CD14-positive monocyte (primary cell): ENCODE results near the gene ELMO1. TPM values are rescaled to one million over a fixed set of nuclear protein-coding genes. Genes with fewer than 3 reads are reported as not detected.
A peak's percentile ranks its signal among the peaks of the same experiment; 100 is the strongest.

Experiments
- DNase-seq, 3 donors: peaks; one replicate each; pipeline ENCODE4 v3.0.0-alpha.2; 2011 to 2022
- H2AFZ ChIP-seq: 2 replicates; pipeline ENCODE4 v1.6.0; 2012; ENCODE audit warnings: mild to moderate bottlenecking, low read depth, low read length, inconsistent platforms; ENCODE audit not compliant: insufficient read depth, poor library complexity, severe bottlenecking
- H3K27ac ChIP-seq, 2 donors: 1 replicate in 1 of 2; 2 replicates in 1 of 2; pipeline ENCODE4 v1.5.1; 2012 to 2013; ENCODE audit warnings: low read length in 2 of 2, control low read depth in 1 of 2, inconsistent platforms in 1 of 2, low read depth in 1 of 2, mild to moderate bottlenecking in 1 of 2
- H3K27me3 ChIP-seq, 2 donors: one replicate each; pipeline versions ENCODE4 v1.6.0 to v1.6.1; 2011 to 2013; ENCODE audit warnings: low read length in 2 of 2; ENCODE audit not compliant: control insufficient read depth in 2 of 2, insufficient read depth in 2 of 2
- H3K36me3 ChIP-seq, 2 donors: replicated peaks in 1 of 2; 1 replicate in 1 of 2; 2 replicates in 1 of 2; pipeline versions ENCODE4 v1.5.1 to v1.6.1; 2012 to 2013; ENCODE audit warnings: low read length in 2 of 2, control low read depth in 1 of 2, inconsistent platforms in 1 of 2, mild to moderate bottlenecking in 1 of 2; ENCODE audit not compliant: insufficient read depth in 2 of 2, control insufficient read depth in 1 of 2
- H3K4me1 ChIP-seq, 2 donors: 1 replicate in 1 of 2; 2 replicates in 1 of 2; pipeline versions ENCODE4 v1.5.1 to v1.6.1; 2012 to 2013; ENCODE audit warnings: low read length in 2 of 2, control low read depth in 1 of 2, inconsistent platforms in 1 of 2, mild to moderate bottlenecking in 1 of 2, moderate library complexity in 1 of 2; ENCODE audit not compliant: insufficient read depth in 2 of 2, control insufficient read depth in 1 of 2
- H3K4me2 ChIP-seq: replicated peaks from 2 replicates; pipeline ENCODE3; 2012; ENCODE audit warnings: low read length, moderate library complexity, mild to moderate bottlenecking; ENCODE audit not compliant: poor library complexity, severe bottlenecking; ENCODE audit errors: extremely low read depth
- H3K4me3 ChIP-seq, 3 experiments: fragments of 200-600 bp in 1 of 3; sonication (generic) in 1 of 3; replicated peaks in 1 of 3; 1 replicate in 2 of 3; 2 replicates in 1 of 3; pipeline ENCODE4 v1.5.1; 2011 to 2013; ENCODE audit warnings: low read length in 3 of 3, mild to moderate bottlenecking in 3 of 3, control low read depth in 2 of 3, low read depth in 2 of 3, inconsistent platforms in 1 of 3, moderate library complexity in 1 of 3
- H3K79me2 ChIP-seq: 2 replicates; pipeline ENCODE4 v1.6.0; 2012; ENCODE audit warnings: mild to moderate bottlenecking, control low read depth, inconsistent platforms, low read length, moderate library complexity; ENCODE audit not compliant: insufficient read depth
- H3K9ac ChIP-seq: 2 replicates; pipeline ENCODE4 v1.6.0; 2017; ENCODE audit warnings: low read length, mild to moderate bottlenecking; ENCODE audit not compliant: insufficient read depth, poor library complexity, severe bottlenecking
- H3K9me3 ChIP-seq, 2 donors: replicated peaks in 1 of 2; 1 replicate in 1 of 2; 2 replicates in 1 of 2; pipeline versions ENCODE4 v1.5.1 to v1.6.1; 2012 to 2013; ENCODE audit warnings: low read length in 2 of 2, control low read depth in 1 of 2; ENCODE audit not compliant: control insufficient read depth in 1 of 2, insufficient read depth in 1 of 2
- H4K20me1 ChIP-seq: 2 replicates; pipeline ENCODE4 v1.6.0; 2012; ENCODE audit warnings: mild to moderate bottlenecking, low read length, control low read depth, moderate library complexity; ENCODE audit not compliant: insufficient read depth
- H3K27ac Mint-ChIP-seq, 7 donors: one replicate each; pipeline ENCODE4 v1.8.0; 2020; ENCODE audit warnings: mild to moderate bottlenecking in 7 of 7, mixed read lengths in 7 of 7, moderate library complexity in 6 of 7, inconsistent platforms in 2 of 7
- H3K27me3 Mint-ChIP-seq, 3 donors: one replicate each; pipeline ENCODE4 v1.8.0; 2021 to 2022; ENCODE audit warnings: low read depth in 3 of 3, mild to moderate bottlenecking in 3 of 3, mixed read lengths in 3 of 3, moderate library complexity in 3 of 3, inconsistent platforms in 1 of 3
- H3K36me3 Mint-ChIP-seq, 2 donors: one replicate each; pipeline ENCODE4 v1.8.0; 2020; ENCODE audit warnings: mixed read lengths in 2 of 2, inconsistent platforms in 1 of 2, mild to moderate bottlenecking in 1 of 2
- H3K4me1 Mint-ChIP-seq: one replicate; pipeline ENCODE4 v1.8.0; 2020; ENCODE audit warnings: mild to moderate bottlenecking, mixed read lengths
- H3K4me3 Mint-ChIP-seq, 2 donors: one replicate each; pipeline ENCODE4 v1.8.0; 2020; ENCODE audit warnings: mild to moderate bottlenecking in 2 of 2, mixed read lengths in 2 of 2, moderate library complexity in 1 of 2
- H3K9me3 Mint-ChIP-seq, 7 donors: one replicate each; pipeline ENCODE4 v1.8.0; 2020 to 2022; ENCODE audit warnings: mixed read lengths in 7 of 7, mild to moderate bottlenecking in 6 of 7, moderate library complexity in 6 of 7, inconsistent platforms in 2 of 7
- CTCF ChIP-seq: fragments of 200-600 bp; IDR thresholded peaks from one replicate; pipeline ENCODE4 v1.8.0; 2022; ENCODE audit warnings: antibody characterized with exemption, mild to moderate bottlenecking
- WGBS: methylation state at CpG from one replicate; pipeline ENCODE4 v1.1.5; 2013; ENCODE audit warnings: missing lambda C conversion rate; ENCODE audit not compliant: insufficient coverage; 5-methylcytosine and 5-hydroxymethylcytosine counted together
- intact Hi-C, 2 donors: fragments of 100-400 bp; cut with micrococcal nuclease; formaldehyde crosslinking; loops; one replicate each; pipeline versions ENCODE4 v1.15.0 to v1.15.1; 2023
- polyA plus RNA-seq, 3 donors: library from polyadenylated mRNA; depleted of rRNA in 1 of 3; unstranded in 2 of 3; stranded (reverse) in 1 of 3; fragments of 300-500 nt in 2 of 3; fragments of >200 nt in 1 of 3; fragmentation: Illumina TruSeq in 2 of 3; gene quantifications; 1 replicate in 2 of 3; 2 replicates in 1 of 3; pipeline ENCODE4 v1.2.3, GENCODE V29; 2012 to 2021

ELMO1 gene
- polyA plus RNA-seq, 3 donors: 46.6 to 50.2 (median 46.7) TPM

DNA sequence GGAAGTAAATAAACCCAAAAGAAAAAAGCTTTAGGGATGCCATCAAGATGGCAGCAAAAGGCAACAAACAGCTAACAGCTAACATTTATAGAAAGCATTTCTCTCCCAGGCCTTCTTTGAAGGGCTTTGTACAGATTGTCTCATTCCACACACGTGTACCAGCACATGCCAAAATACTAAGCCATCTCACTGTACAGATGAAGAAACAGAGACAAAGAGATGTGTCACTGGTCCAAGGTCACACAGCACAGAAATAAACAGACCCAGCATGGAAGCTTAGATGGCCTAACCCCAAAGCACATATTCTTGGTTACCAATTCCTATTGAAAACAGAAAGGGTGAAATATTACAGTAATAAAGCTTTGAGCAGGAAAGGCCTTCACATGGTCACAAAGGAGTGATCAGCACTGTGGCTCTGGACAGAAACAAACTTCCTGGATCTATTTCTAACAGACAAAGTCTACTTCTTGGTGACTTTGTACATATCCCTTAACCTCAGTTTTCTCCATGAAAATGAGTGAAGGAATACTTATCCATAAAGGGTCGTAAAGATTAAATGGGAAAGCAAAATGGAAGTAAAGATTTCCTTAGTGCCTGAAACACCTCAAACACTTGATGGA lies 346.0 kb downstream of the ELMO1 start:
- Histone ChIP-seq H3K4me2 (no peak overlapping the region), H2AFZ (no peak overlapping the region), H3K4me3 (no peak overlapping the region), H4K20me1 (peaks cover 70% of the 10 kb centered on the region), H3K27me3 (no peaks in the 10 kb centered on the region), H3K36me3 (no peaks in the 10 kb centered on the region), H3K27ac (no peak overlapping the region), H3K9ac (no peak overlapping the region), H3K9me3 (no peaks in the 10 kb centered on the region), H3K4me1 (peaks cover 7% of the 10 kb centered on the region in 2 donors), H3K79me2 (peaks cover 2% of the 10 kb centered on the region)
- no CpG with 5 or more reads among the region's 2 CpGs for WGBS
- Mint-ChIP-seq H3K27ac (no peak overlapping the region), H3K9me3 (peaks cover 0 to 1% (median 0%) of the 10 kb centered on the region in 7 donors), H3K27me3 (no peaks in the 10 kb centered on the region), H3K36me3 (peaks cover 5 to 6% of the 10 kb centered on the region in 2 donors), H3K4me1 (peaks cover 19% of the 10 kb centered on the region), H3K4me3 (no peak overlapping the region)
- no peak for TF ChIP-seq CTCF
- no peak for DNase-seq
- intact Hi-C loops: no loop called here

DNA sequence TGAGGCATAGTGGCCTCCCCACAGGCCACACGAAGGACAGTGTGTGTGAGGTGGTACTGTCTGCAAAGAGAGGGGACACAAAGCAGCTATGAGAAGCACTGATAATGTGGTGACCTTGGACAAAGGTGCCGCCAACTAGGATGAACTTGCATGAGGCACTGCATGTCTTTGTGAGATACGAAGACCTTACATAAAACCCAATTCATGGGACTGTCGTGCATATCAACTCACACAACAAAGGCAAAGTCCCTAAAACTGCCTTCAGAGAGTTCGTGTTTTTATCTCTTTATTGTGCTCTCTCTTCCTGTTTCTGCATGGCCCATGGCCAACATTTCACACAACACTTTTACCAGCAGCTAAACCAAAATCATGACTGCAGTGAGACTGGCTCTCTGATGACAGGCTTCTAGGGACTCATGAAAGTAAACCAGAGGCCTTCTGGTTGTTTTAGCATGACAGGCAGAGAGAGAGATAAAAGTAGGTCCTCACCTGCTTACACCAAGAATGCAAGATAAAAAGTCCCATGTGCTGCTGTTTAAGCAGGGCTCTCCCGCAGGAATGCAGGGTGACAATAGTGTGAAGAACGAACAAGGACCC lies 347.8 kb downstream of the ELMO1 start:
- Mint-ChIP-seq H3K27me3 (no peaks in the 10 kb centered on the region), H3K27ac (peak overlapping the region in 3 of 7 donors; percentile 10 to 44 (median 38)), H3K4me3 (no peak overlapping the region), H3K9me3 (no peaks in the 10 kb centered on the region), H3K4me1 (peaks cover 12% of the 10 kb centered on the region), H3K36me3 (peaks cover 17 to 22% of the 10 kb centered on the region in 2 donors)
- Histone ChIP-seq H3K27ac (no peak overlapping the region), H4K20me1 (peaks cover 58% of the 10 kb centered on the region), H3K9me3 (no peaks in the 10 kb centered on the region), H3K9ac (no peak overlapping the region), H3K4me2 (no peak overlapping the region), H3K27me3 (no peaks in the 10 kb centered on the region), H3K4me1 (peaks cover 7% of the 10 kb centered on the region in 2 donors), H3K36me3 (peaks cover 7 to 13% of the 10 kb centered on the region in 2 donors), H2AFZ (no peak overlapping the region), H3K4me3 (no peak overlapping the region), H3K79me2 (peaks cover 2% of the 10 kb centered on the region)
- 81% methylated on average over 4 of the region's 7 CpGs for WGBS
- TF ChIP-seq CTCF: no peak
- intact Hi-C loops: no loop called here
- DNase-seq: peak in 2 of 3 donors; percentile 10 to 18
